T-helper 1 cell (primary cell): Measurements from ENCODE around the gene CNNM2.
"Not testable (repeated sequence)": the region's sequence is repeated elsewhere in the genome, so short reads cannot be mapped to it uniquely, and the experiment has no call there.

ENCODE experiments used
- DNase-seq, 5 donors: peaks; one replicate each; pipeline ENCODE4 v3.0.0-alpha.2; 2012 to 2020

The CNNM2 gene

GRCh38 chr10:103111031-103111917 is 193.2 kb downstream of the CNNM2 start:
- DNase-seq: no peak

- DNase-seq: peak in 1 of 5 donors; percentile 8
These were observed 194.1 kb downstream of the CNNM2 start for GRCh38 chr10:103111918-103112877.

- no peak for DNase-seq
These were observed 196.8 kb downstream of the CNNM2 start for GRCh38 chr10:103114876-103115275.

- DNase-seq: no peak
These were observed 199.2 kb downstream of the CNNM2 start for GRCh38 chr10:103117247-103117646.

- no peak for DNase-seq
These were observed 202.5 kb downstream of the CNNM2 start for GRCh38 chr10:103120546-103120945.

GRCh38 chr10:103120977-103121735 is 203.1 kb downstream of the CNNM2 start:
- DNase-seq: no peak

- no peak for DNase-seq
These were observed 205.4 kb downstream of the CNNM2 start for GRCh38 chr10:103123282-103124024.

- no peak for DNase-seq
These were observed 206.5 kb downstream of the CNNM2 start for GRCh38 chr10:103124420-103125096.

GRCh38 chr10:103125323-103126267 is 207.5 kb downstream of the CNNM2 start:
- DNase-seq: no peak

GRCh38 chr10:103127241-103127640 is 209.1 kb downstream of the CNNM2 start:
- DNase-seq: no peak

- not testable (repeated sequence) for DNase-seq
These were observed 212.1 kb downstream of the CNNM2 start for GRCh38 chr10:103130180-103130579.

- no peak for DNase-seq
These were observed 212.8 kb downstream of the CNNM2 start for GRCh38 chr10:103130910-103131309.

- not testable (repeated sequence) for DNase-seq
These were observed 217.1 kb downstream of the CNNM2 start for GRCh38 chr10:103135168-103135567.

GRCh38 chr10:103139803-103140202 is 221.7 kb downstream of the CNNM2 start:
- DNase-seq: no peak
